ENCODE measurements around the gene ARHGEF9. TPM values are rescaled to one million over a fixed set of nuclear protein-coding genes. Genes with fewer than 3 reads are reported as not detected.
A peak's percentile ranks its signal among the peaks of the same experiment; 100 is the strongest.

The ARHGEF9 gene
- total RNA-seq, 1 donor from 2014 or later: 40.7 TPM

DNA sequence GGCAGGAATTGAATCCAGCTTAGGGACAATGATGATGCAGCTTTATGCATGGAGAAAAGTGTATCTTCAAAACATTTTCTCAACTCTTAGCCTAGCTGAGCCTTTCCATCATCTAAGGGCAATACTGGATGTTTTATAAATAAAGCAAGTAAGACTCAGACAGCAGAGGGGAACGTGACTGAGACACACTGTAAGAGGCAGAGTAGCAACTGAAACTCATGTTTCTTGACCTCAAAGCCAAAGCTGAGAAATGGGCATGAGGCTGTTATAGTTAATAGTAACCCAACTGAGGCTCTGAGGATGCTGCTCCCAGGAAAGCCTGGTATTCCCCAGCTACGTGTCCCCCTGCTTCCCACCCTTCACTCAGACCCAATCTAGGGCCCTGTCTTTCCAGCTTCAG is 44.6 kb downstream of the ARHGEF9 start:
- Mint-ChIP-seq H3K4me1 (ENCODE audit: unreplicated experiment) (peaks cover 44% of the 10 kb centered on the region), H3K27me3 (ENCODE audit: unreplicated experiment) (no peaks in the 10 kb centered on the region), H3K9me3 (ENCODE audit: unreplicated experiment) (peaks cover 5% of the 10 kb centered on the region), H3K4me3 (ENCODE audit: unreplicated experiment) (no peak overlapping the region), H3K36me3 (ENCODE audit: unreplicated experiment) (no peaks in the 10 kb centered on the region), H3K27ac (ENCODE audit: unreplicated experiment) (no peak overlapping the region)
- DNase-seq (ENCODE audit: extremely low spot score, unreplicated experiment): no peak
- TF ChIP-seq, protein P1, sequence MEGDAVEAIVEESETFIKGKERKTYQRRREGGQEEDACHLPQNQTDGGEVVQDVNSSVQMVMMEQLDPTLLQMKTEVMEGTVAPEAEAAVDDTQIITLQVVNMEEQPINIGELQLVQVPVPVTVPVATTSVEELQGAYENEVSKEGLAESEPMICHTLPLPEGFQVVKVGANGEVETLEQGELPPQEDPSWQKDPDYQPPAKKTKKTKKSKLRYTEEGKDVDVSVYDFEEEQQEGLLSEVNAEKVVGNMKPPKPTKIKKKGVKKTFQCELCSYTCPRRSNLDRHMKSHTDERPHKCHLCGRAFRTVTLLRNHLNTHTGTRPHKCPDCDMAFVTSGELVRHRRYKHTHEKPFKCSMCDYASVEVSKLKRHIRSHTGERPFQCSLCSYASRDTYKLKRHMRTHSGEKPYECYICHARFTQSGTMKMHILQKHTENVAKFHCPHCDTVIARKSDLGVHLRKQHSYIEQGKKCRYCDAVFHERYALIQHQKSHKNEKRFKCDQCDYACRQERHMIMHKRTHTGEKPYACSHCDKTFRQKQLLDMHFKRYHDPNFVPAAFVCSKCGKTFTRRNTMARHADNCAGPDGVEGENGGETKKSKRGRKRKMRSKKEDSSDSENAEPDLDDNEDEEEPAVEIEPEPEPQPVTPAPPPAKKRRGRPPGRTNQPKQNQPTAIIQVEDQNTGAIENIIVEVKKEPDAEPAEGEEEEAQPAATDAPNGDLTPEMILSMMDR (IDR thresholded peaks at IDR 0.05): no peak

DNA sequence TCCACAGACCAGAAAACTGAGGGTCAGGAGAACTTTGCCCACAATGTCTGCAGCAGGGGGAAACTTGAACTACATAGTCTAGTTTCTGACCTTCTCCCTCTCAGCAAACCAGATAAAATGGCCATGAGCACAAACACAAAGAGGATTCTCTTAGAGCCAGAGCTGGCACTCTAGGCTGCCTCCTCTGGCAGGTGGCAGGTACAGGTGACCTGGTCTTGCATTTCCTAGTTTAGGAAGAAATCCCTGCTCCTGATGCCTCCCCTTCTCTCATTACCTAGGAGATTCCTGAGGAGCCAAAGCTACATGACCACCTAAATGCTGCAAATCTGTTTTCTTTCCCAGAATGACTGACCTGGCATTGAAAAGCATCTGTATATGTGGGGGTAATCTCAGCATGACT is 45.1 kb downstream of the ARHGEF9 start:
- TF ChIP-seq, protein P1 (IDR thresholded peaks at IDR 0.05): no peak
- Mint-ChIP-seq H3K9me3 (ENCODE audit: unreplicated experiment) (peaks cover 5% of the 10 kb centered on the region), H3K36me3 (ENCODE audit: unreplicated experiment) (no peaks in the 10 kb centered on the region), H3K4me3 (ENCODE audit: unreplicated experiment) (no peak overlapping the region), H3K4me1 (ENCODE audit: unreplicated experiment) (peaks cover 42% of the 10 kb centered on the region), H3K27me3 (ENCODE audit: unreplicated experiment) (no peaks in the 10 kb centered on the region), H3K27ac (ENCODE audit: unreplicated experiment) (no peak overlapping the region)
- no peak for DNase-seq (ENCODE audit: extremely low spot score, unreplicated experiment)

DNA sequence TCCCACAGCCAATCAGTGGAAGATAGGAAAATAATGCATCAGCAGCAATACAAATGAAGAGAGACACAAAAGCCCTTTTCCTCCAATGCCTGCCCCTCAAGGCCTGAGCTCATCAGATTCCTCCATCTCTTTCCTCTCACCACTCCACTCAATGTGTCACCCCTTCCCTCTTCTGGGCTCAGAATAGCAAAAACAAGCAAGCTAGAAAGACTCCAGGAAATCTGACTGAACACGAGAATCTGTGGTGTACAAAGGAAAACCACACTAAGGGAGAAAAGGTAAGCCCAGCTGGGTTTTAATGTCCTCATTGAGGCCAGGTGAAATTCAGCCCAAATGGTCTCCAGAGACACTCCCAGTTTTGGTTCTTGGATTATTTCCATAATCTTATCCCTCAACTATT is 46.3 kb downstream of the ARHGEF9 start:
- H3K9me3 Mint-ChIP-seq (ENCODE audit: unreplicated experiment): peaks cover 5% of the 10 kb centered on the region
- H3K4me1 Mint-ChIP-seq (ENCODE audit: unreplicated experiment): peaks cover 31% of the 10 kb centered on the region
- no peak overlapping the region for H3K4me3 Mint-ChIP-seq (ENCODE audit: unreplicated experiment)
- H3K27me3 Mint-ChIP-seq (ENCODE audit: unreplicated experiment): no peaks in the 10 kb centered on the region
- TF ChIP-seq, protein P1 (IDR thresholded peaks at IDR 0.05): no peak
- no peak for DNase-seq (ENCODE audit: extremely low spot score, unreplicated experiment)
- no peak overlapping the region for H3K27ac Mint-ChIP-seq (ENCODE audit: unreplicated experiment)
- H3K36me3 Mint-ChIP-seq (ENCODE audit: unreplicated experiment): no peaks in the 10 kb centered on the region

DNA sequence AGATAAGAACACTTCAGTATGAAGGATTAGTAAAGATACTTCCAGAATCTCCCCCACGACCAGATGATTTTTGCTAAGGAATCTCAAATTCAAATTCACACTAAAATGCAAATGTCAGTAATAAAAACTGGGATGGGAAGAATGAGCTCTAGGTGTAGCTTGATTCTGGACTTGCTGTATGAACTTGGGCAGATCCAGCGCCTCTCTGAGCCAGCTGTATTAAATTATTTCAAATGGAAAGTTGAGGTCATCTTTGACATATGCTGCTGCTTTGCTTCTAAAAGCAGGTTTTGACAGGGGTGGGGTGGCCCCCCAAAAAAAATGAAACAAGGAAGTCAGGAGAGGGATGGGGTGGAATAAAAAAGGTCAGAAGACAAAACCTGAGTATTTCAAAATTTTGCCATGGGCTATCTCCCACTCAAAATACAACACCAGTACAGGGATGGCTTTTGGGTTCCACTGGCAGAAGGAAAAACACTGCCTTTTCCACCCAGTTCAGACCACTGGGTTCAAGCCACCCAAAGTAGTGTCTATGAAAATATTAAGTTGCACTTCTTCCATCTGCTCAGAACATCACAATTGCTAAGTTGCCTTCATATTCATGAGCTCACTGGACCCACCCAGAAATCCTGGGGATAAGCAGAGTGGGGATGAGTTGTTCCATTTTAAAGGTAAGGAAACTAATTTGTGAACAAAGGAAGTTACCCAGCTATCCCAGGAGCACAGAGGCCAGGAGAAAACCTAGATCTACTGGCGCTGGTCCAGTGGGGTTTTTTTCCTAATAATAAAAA is 47.7 kb downstream of the ARHGEF9 start:
- Mint-ChIP-seq H3K27ac (ENCODE audit: unreplicated experiment) (no peak overlapping the region), H3K4me3 (ENCODE audit: unreplicated experiment) (no peak overlapping the region), H3K27me3 (ENCODE audit: unreplicated experiment) (no peaks in the 10 kb centered on the region), H3K36me3 (ENCODE audit: unreplicated experiment) (no peaks in the 10 kb centered on the region), H3K4me1 (ENCODE audit: unreplicated experiment) (peaks cover 31% of the 10 kb centered on the region), H3K9me3 (ENCODE audit: unreplicated experiment) (peaks cover 7% of the 10 kb centered on the region)
- TF ChIP-seq, protein P1 (IDR thresholded peaks at IDR 0.05): no peak
- no peak for DNase-seq (ENCODE audit: extremely low spot score, unreplicated experiment)

DNA sequence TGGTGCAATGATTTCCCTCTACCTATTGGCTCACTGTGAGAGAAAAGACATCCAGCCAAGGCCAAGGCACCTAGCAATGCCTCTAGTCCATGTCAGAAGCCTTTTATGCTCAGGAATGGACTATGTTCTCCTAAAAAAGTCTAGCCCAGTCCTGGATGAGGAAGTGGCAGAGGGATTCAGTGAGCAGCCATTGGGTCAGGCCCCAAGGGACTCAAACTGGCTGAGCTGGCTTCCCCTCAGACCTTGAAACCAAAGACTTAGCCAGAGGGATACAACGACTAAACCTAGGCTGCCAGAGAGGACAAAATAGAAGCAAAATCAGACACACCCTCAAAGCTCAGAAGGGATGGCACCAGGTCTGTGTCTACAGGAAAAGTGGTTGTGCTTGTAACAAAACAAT is 49.1 kb downstream of the ARHGEF9 start:
- H3K4me3 Mint-ChIP-seq (ENCODE audit: unreplicated experiment): no peak overlapping the region
- peaks cover 8% of the 10 kb centered on the region for H3K9me3 Mint-ChIP-seq (ENCODE audit: unreplicated experiment)
- no peak for DNase-seq (ENCODE audit: extremely low spot score, unreplicated experiment)
- TF ChIP-seq, protein P1 (IDR thresholded peaks at IDR 0.05): no peak
- H3K36me3 Mint-ChIP-seq (ENCODE audit: unreplicated experiment): no peaks in the 10 kb centered on the region
- peak overlapping the region; percentile 24 for H3K27ac Mint-ChIP-seq (ENCODE audit: unreplicated experiment)
- peaks cover 31% of the 10 kb centered on the region for H3K4me1 Mint-ChIP-seq (ENCODE audit: unreplicated experiment)
- no peaks in the 10 kb centered on the region for H3K27me3 Mint-ChIP-seq (ENCODE audit: unreplicated experiment)

All from osteocyte (in vitro differentiated cells).